ENCODE data around the gene BHLHA15. TPM values are rescaled to one million over a fixed set of nuclear protein-coding genes. Genes with fewer than 3 reads are reported as not detected.
A peak's percentile ranks its signal among the peaks of the same experiment; 100 is the strongest.

The BHLHA15 gene
- polyA plus RNA-seq (2011; rRNA removed) (not detected in 2 replicates), polyA minus RNA-seq (2011; rRNA and poly(A)+ RNA removed) (not detected in 2 replicates)

DNA sequence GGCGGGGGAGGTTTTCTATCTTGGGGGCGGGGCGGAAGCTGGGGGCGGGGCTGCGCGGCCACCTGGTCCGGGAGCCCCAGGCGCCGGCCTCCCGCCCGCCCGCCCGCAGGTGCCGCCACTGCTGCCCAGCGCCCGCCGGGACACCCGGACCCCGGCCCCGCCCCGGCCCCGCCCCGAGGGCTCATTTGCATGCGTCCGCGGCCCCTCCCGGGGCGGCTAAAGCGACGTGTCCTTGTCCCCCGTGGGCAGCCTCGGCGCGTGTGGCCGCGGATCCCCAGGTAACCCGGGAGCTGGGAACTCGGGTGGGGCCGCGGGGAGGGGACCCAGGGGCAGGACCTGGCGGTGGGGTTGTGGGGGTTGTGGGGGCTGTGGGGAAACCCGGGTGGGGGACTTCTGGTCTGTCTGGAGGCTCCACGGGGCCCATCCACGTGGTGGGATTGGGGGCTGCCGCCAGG lies at the start of gene BHLHA15:
Gene BHLHA15, plus strand, starts transcription at position 219 of the 455 bp plus-strand sequence. CDS start 871 bp downstream, outside the sequence.
- Histone ChIP-seq H3K4me3 (ENCODE audit: low read depth, low read length) (peak within 1 kb of the TSS; percentile 45), H3K27ac (ENCODE audit: low read depth, low read length) (no peak within 1 kb of the TSS), H3K27me3 (ENCODE audit: control insufficient read depth, insufficient read depth, low read length) (no peaks in the 10 kb centered on the region), H3K9me3 (ENCODE audit: control insufficient read depth, insufficient read depth, low read length) (peaks cover 4% of the 10 kb centered on the region; the same call in 1 of the 2 replicates)
- no peak for DNase-seq (ENCODE audit: low read depth, low spot score)
- TF ChIP-seq, protein P1, sequence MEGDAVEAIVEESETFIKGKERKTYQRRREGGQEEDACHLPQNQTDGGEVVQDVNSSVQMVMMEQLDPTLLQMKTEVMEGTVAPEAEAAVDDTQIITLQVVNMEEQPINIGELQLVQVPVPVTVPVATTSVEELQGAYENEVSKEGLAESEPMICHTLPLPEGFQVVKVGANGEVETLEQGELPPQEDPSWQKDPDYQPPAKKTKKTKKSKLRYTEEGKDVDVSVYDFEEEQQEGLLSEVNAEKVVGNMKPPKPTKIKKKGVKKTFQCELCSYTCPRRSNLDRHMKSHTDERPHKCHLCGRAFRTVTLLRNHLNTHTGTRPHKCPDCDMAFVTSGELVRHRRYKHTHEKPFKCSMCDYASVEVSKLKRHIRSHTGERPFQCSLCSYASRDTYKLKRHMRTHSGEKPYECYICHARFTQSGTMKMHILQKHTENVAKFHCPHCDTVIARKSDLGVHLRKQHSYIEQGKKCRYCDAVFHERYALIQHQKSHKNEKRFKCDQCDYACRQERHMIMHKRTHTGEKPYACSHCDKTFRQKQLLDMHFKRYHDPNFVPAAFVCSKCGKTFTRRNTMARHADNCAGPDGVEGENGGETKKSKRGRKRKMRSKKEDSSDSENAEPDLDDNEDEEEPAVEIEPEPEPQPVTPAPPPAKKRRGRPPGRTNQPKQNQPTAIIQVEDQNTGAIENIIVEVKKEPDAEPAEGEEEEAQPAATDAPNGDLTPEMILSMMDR (IDR thresholded peaks at IDR 0.05; ENCODE audit: low read depth, low read length), result no peak
- ChIA-PET POLR2A (no interaction called here), CTCF (interaction anchor here (0.7 to 1.2 kb wide), 2 partner anchors 24 to 43 kb away, joined by 3 read pairs; no protein-coding TSS in a partner anchor)

DNA sequence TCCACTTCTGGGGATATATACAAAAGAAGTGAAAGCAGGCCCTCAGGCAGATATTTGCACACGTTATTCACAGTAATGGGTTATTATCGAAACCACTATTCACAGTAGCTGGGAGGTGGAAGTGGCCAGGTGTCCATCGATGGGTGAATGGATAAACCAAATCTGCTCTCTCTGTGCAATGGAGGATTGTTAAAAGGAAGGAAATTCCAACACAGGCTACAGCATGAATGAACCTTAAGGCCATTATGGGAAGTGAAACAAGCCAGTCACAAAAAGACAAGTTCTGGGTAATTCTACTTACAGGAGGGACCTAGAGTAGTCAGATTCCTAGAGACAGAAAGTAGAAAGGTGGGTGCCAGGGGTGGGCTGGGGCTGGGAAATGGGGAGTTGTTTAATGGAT lies 48.5 kb upstream of the BHLHA15 start:
- no peak overlapping the region for H3K27ac ChIP-seq (ENCODE audit: low read depth, low read length)
- TF ChIP-seq, protein P1 (IDR thresholded peaks at IDR 0.05; ENCODE audit: low read depth, low read length), result no peak
- ChIA-PET CTCF (interaction anchor here (1.3 to 10.3 kb wide), 4 partner anchors 30 to 143 kb away, joined by 5 to 474 read pairs (median 82); partner anchors contain the start of gene LMTK2), POLR2A (interaction anchor here (0.7 kb wide), 1 partner anchor 45 kb away, joined by 3 read pairs; no protein-coding TSS in a partner anchor)
- no peak overlapping the region for H3K4me3 ChIP-seq (ENCODE audit: low read depth, low read length)
- H3K27me3 ChIP-seq (ENCODE audit: control insufficient read depth, insufficient read depth, low read length), result no peaks in the 10 kb centered on the region
- H3K9me3 ChIP-seq (ENCODE audit: control insufficient read depth, insufficient read depth, low read length), result no peaks in the 10 kb centered on the region
- DNase-seq (ENCODE audit: low read depth, low spot score), result no peak

DNA sequence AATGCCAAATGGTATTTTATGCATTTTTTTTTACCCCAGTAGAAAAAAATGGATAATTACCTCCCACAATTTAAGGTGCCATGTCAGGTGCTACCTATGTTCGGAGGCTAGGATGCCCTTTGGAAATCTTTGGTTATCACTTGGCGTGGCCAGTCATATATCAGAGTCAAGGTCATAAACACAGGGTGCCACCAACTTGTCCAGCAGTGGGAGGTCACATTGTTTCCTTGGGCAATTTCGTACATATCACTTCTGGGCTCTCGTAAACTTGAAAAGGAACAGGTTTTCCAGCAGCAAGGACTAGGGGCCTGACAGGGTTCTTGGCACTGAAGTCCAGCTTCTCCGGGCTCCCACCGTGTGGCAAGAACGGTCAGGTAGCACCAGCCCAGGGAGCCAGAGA lies 48.0 kb upstream of the BHLHA15 start:
- no peaks in the 10 kb centered on the region for H3K9me3 ChIP-seq (ENCODE audit: control insufficient read depth, insufficient read depth, low read length)
- ChIA-PET CTCF (interaction anchor here (7.9 to 10.3 kb wide), 2 partner anchors 58 to 144 kb away, joined by 154 to 474 read pairs; partner anchors contain the start of gene LMTK2), POLR2A (no interaction called here)
- H3K27me3 ChIP-seq (ENCODE audit: control insufficient read depth, insufficient read depth, low read length), result no peaks in the 10 kb centered on the region
- no peak overlapping the region for H3K4me3 ChIP-seq (ENCODE audit: low read depth, low read length)
- TF ChIP-seq, protein P1 (IDR thresholded peaks at IDR 0.05; ENCODE audit: low read depth, low read length), result no peak
- DNase-seq (ENCODE audit: low read depth, low spot score), result no peak
- no peak overlapping the region for H3K27ac ChIP-seq (ENCODE audit: low read depth, low read length)

DNA sequence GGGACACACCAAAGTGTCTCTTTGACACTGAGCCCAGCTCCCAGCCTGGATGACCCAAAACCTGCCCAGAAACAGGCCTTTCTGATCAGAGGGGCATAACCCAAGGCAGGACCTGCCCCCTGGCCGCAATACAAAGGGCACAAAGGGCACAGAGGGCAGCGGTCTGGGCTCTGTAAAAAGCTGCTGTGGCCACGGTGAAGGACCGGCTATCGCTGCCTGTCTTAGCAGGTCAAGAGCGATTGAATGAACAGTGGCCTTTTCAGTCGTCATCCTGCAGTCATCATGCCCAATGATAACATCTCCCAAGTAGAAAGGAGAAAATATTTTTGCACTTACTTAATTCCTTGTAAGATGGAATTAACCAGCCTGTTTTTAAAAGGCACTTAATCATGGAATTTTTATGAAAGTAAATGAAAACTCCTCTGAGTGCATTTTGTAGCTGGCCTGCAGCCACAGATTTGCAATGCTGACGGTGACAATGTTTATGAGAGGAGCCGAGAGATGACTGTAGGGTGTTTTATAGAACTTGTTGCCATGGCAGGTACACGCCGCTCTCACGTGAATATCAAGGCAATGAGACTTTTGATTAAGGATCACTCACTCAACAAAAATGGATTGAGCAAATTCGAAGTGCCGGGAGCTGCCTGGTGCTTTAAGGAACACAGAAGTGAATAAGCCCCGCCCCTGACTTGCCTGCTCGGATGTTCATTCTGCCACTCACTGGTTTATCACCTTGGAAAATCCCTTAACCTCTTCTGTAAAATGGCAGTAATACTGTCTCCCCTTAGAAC lies 47.3 kb upstream of the BHLHA15 start:
- TF ChIP-seq, protein P1 (IDR thresholded peaks at IDR 0.05; ENCODE audit: low read depth, low read length), result no peak
- CTCF ChIA-PET, result interaction anchor here (0.6 to 10.3 kb wide), 7 partner anchors 16 to 236 kb away, joined by 3 to 474 read pairs (median 89); partner anchors contain the start of gene LMTK2
- no peaks in the 10 kb centered on the region for H3K27me3 ChIP-seq (ENCODE audit: control insufficient read depth, insufficient read depth, low read length)
- POLR2A ChIA-PET, result no interaction called here
- peak overlapping the region; percentile 21 for H3K27ac ChIP-seq (ENCODE audit: low read depth, low read length)
- no peaks in the 10 kb centered on the region for H3K9me3 ChIP-seq (ENCODE audit: control insufficient read depth, insufficient read depth, low read length)
- no peak for DNase-seq (ENCODE audit: low read depth, low spot score)
- no peak overlapping the region for H3K4me3 ChIP-seq (ENCODE audit: low read depth, low read length)

All from AG04450 (cell line).